ENCODE measurements around the gene MCMBP. TPM values are rescaled to one million over a fixed set of nuclear protein-coding genes. Genes with fewer than 3 reads are reported as not detected.
A peak's percentile ranks its signal among the peaks of the same experiment; 100 is the strongest.

The MCMBP gene
- polyA plus RNA-seq, 1 donor (not counting 4 experiments of a cell fraction or from before 2014, with no cell fraction given): 74.4 TPM

- no peak overlapping the region for H3K4me2 ChIP-seq (ENCODE audit: control insufficient read depth, extremely low read depth, insufficient read depth, low read depth, low read length)
- H3K4me3 ChIP-seq (ENCODE audit: control insufficient read depth in 2 of 3, extremely low read depth in 1 of 3, insufficient read depth in 2 of 3, low read depth in 1 of 3, low read length in 3 of 3): no peak overlapping the region
- TF ChIP-seq EZH2 (IDR thresholded peaks at IDR 0.05; ENCODE audit: low read length): no peak
- no peaks in the 10 kb centered on the region for H3K27me3 ChIP-seq (ENCODE audit: control insufficient read depth, extremely low read depth, insufficient read depth, low read length)
- no peaks in the 10 kb centered on the region for H3K9me1 ChIP-seq (ENCODE audit: control insufficient read depth, extremely low read depth, insufficient read depth, low read length)
- H3K9ac ChIP-seq (ENCODE audit: control insufficient read depth, extremely low read depth, insufficient read depth, low read length): no peak overlapping the region
- H3K27ac ChIP-seq (ENCODE audit: control insufficient read depth, insufficient read depth, low read length): no peak overlapping the region
- H4K20me1 ChIP-seq (ENCODE audit: control insufficient read depth, extremely low read depth, insufficient read depth, low read length): no peaks in the 10 kb centered on the region
- H3K9me3 ChIP-seq (ENCODE audit: control insufficient read depth, low read depth, low read length): no peaks in the 10 kb centered on the region
- H2AFZ ChIP-seq (ENCODE audit: control insufficient read depth, low read length): no peak overlapping the region
- dilution Hi-C loops (cut with MboI; ENCODE audit: extremely low pct_ligation_motif_present, low sequenced_read_pairs): no loop called here
- FAIRE-seq: no peak
- H3K79me2 ChIP-seq (ENCODE audit: control insufficient read depth, insufficient read depth, low read length): no peaks in the 10 kb centered on the region
- H3K4me1 ChIP-seq (ENCODE audit: control insufficient read depth, extremely low read depth, insufficient read depth, low read length): peaks cover 5% of the 10 kb centered on the region
- no peak for DNase-seq (ENCODE audit: low read depth, low spot score)
- peaks cover 0 to 1% of the 10 kb centered on the region in 2 experiments for H3K36me3 ChIP-seq (ENCODE audit: control insufficient read depth in 2 of 2, extremely low read depth in 1 of 2, insufficient read depth in 2 of 2, low read length in 2 of 2)
These were observed 5.9 kb upstream of the MCMBP start for GRCh38 chr10:119878524-119878923.

- peaks cover 0 to 1% of the 10 kb centered on the region in 2 experiments for H3K36me3 ChIP-seq (ENCODE audit: control insufficient read depth in 2 of 2, extremely low read depth in 1 of 2, insufficient read depth in 2 of 2, low read length in 2 of 2)
- H3K9ac ChIP-seq (ENCODE audit: control insufficient read depth, extremely low read depth, insufficient read depth, low read length): peak overlapping the region; percentile 84
- peak overlapping the region; percentile 84 for H2AFZ ChIP-seq (ENCODE audit: control insufficient read depth, low read length)
- H3K27ac ChIP-seq (ENCODE audit: control insufficient read depth, insufficient read depth, low read length): peak overlapping the region; percentile 66
- H4K20me1 ChIP-seq (ENCODE audit: control insufficient read depth, extremely low read depth, insufficient read depth, low read length): peaks cover 7% of the 10 kb centered on the region
- H3K4me1 ChIP-seq (ENCODE audit: control insufficient read depth, extremely low read depth, insufficient read depth, low read length): peaks cover 12% of the 10 kb centered on the region
- no peaks in the 10 kb centered on the region for H3K27me3 ChIP-seq (ENCODE audit: control insufficient read depth, extremely low read depth, insufficient read depth, low read length)
- DNase-seq (ENCODE audit: low read depth, low spot score): no peak
- no peak for TF ChIP-seq EZH2 (IDR thresholded peaks at IDR 0.05; ENCODE audit: low read length)
- TF ChIP-seq CTCF (optimal IDR thresholded peaks at IDR 0.05 in 1 of 3, IDR thresholded peaks at IDR 0.05 in 1 of 3, conservative IDR thresholded peaks at IDR 0.05 in 1 of 3; ENCODE audit: extremely low read depth in 1 of 3, insufficient read depth in 2 of 3, low read length in 3 of 3): no peak
- peak overlapping the region; percentile 75 to 97 (median 80) for H3K4me3 ChIP-seq (ENCODE audit: control insufficient read depth in 2 of 3, extremely low read depth in 1 of 3, insufficient read depth in 2 of 3, low read depth in 1 of 3, low read length in 3 of 3)
- dilution Hi-C loops (cut with MboI; ENCODE audit: extremely low pct_ligation_motif_present, low sequenced_read_pairs): no loop called here
- no peaks in the 10 kb centered on the region for H3K9me3 ChIP-seq (ENCODE audit: control insufficient read depth, low read depth, low read length)
- H3K4me2 ChIP-seq (ENCODE audit: control insufficient read depth, extremely low read depth, insufficient read depth, low read depth, low read length): peak overlapping the region; percentile 87
- FAIRE-seq: no peak
- H3K9me1 ChIP-seq (ENCODE audit: control insufficient read depth, extremely low read depth, insufficient read depth, low read length): no peaks in the 10 kb centered on the region
- peaks cover 45% of the 10 kb centered on the region for H3K79me2 ChIP-seq (ENCODE audit: control insufficient read depth, insufficient read depth, low read length)
These were observed 428 bp upstream of the MCMBP start for GRCh38 chr10:119872860-119873681.
